ENCODE measurements around the gene SFXN4.

Gene SFXN4

GRCh38 chr10:119165171-119166117, at the start of gene SFXN4:
Gene SFXN4 (minus strand): TSS chr10:119165714. CDS start chr10:119165647, 67 bp downstream.
- DNase-seq, result peak; percentile 80

- no peak for DNase-seq
Measured at GRCh38 chr10:119211625-119212441, 46.3 kb upstream of the SFXN4 start.

DNA sequence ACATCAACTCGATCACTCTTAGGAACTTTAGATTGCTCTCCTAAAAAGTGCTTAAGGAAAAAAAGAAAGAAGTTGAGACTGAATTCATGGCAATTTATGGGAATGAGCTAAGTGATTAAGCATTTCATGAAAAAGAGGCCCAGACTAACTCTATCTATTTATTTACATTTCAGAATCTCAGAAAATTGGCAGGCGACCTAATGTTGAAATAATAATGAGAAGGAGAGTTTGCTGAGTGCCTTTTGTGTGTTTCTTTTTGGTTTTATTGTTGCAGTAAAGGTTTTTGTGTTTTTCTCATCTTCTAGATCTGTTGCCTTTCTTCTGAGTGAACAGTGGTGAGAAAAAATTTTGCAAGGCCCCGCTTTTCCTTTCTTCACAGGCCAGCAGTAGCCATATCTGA, 45.7 kb upstream of the SFXN4 start:
- no peak for DNase-seq

GRCh38 chr10:119210633-119211032, 45.1 kb upstream of the SFXN4 start:
- no peak for DNase-seq

DNA sequence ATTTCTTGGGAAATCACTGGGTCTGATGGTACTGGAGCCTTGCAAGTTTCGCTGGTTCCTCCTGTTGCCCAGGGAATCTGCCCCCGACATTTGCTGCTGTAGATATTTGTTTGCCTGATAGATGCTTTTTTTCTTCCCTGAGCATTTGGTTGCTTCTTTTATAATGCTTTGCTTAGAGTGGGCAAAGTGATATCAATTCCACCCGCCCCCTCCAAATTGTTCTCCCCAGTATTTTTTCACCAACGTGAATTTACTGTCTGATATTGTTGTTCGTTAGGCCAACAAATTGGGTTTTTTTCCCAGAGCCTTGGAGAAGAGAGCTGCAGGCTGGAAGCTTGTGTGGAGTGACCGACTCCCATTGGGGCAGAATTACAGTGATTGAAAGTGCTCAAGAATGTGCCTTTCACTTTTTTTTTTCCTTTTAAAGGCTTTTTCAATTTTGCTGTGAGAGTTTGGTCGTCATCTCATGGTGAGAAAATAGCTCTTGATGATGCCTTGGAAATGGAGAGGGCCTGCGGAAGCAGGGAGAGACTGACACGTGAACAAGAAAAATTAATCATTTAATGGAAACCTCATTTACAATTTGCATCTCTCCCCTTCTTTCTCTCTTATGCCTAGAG, 44.3 kb upstream of the SFXN4 start:
- DNase-seq, result no peak

GRCh38 chr10:119209035-119209735, 43.7 kb upstream of the SFXN4 start:
- peak; percentile 33 for DNase-seq

GRCh38 chr10:119208553-119208940, 43.0 kb upstream of the SFXN4 start:
- no peak for DNase-seq

DNA sequence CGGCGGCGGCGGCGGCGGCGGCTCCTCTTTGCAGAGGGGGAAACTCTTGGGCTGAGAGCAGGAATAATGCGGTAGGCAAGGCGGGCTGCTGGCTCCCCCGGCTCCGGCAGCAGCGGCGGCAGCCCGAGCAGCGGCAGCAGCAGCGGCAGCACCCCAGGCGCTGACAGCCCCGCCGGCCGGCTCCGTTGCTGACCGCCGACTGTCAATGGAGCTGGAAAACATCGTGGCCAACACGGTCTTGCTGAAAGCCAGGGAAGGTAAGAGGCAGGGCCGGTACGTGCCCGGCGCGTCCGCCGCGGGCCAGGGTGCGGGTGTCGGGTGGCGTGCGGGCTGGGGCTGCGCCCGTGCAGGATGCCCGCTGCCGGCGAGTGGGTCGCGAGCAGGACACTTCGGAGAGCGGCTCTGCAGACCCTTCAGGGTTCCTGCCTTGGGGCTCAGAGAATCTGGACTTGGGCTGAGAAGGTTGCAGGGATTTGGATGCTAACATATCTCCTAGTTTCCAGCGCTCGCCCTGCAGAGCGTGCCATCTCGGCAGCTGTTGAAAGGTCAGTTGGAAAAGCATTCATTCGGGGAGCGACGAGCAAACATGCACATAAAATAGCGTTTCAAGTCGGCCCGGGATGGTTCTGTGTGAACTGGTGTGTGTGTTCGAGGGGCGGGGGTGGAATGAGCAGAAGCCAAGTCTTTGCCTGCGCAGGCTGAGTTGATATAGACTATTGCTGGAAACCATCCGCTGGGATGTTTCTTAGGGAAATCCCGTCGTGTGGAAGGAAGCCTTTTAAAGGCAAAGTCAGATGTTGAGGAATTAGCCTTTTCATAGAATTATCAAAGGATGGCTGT, 42.4 kb upstream of the SFXN4 start:
- DNase-seq, result no peak

DNA sequence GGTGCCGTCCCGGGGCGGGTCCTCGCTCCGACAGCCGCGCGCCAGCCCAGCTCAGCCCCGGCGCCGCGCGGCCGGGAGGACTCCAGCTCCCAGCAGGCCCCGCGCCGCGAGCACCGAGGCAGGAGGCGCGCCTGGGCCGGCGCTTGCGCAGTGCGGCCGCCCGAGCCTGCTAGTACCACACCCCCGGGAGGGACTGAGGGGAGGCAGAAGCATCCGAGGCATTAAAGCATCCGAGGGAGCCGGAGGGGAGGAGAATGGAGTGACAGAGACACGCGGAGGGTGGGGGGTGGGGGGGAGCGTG, 41.8 kb upstream of the SFXN4 start, which contains the start of gene GRK5:
Gene GRK5, plus strand, starts transcription at position 206 of the 301 bp plus-strand sequence. CDS start 347 bp downstream, outside the sequence.
- DNase-seq, result peak; percentile 93

- peak; percentile 71 for DNase-seq
Measured at GRCh38 chr10:119206603-119207365, 41.3 kb upstream of the SFXN4 start.

DNA sequence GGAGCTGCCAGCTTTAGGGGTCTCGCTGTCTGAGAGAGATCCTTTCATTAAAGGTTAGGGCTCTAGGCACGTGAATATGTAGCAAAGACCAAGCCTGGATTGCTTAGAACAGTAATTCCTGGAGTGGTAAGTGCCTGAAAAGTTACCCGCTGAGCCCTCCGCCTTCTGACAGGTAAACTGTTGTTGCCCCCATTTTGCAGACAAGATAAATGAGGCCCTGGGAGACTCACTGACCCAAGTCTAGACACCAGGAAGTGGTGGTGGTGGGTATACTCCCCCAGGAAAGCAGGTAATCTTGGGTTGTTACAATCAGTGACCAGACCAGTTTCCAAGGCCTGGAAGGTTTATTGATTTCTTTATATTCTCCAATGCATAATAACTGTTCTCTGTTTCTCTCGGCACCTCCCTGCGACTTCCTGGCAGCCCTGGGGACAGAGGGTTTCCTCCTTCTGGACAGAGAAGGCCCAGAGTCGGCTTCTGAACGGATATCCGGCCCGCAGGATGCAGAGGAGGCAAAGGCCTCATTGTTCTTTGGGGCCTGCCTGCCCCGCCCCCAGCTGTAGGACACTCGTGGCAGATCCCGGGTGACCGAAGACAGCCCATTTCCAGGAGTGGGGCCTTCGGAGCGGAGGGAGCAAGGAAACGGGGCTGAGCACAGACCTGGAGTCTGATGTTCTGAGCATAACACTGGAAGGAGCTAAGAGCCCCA, 40.5 kb upstream of the SFXN4 start:
- peak; percentile 78 for DNase-seq

GRCh38 chr10:119203006-119203405, 37.5 kb upstream of the SFXN4 start:
- DNase-seq, result no peak

DNA sequence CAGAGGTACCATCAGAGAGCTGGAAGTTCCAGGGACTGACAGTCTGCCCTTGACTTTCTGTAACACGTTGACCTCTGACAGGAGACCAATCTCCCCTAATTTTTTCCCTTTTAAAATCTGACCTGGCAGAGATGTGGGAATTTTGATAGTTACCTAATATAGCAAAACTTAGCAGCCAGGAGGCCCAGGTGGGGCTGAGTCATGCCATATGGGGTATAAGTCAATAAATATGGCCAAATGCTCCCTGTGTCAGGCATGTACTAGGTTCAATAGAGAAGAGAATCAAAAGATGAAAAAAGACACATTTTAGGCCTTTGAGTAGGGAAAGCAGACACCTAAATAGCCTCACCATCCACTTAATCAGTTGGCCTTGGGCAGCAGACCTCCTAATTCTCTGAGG, 35.7 kb upstream of the SFXN4 start:
- DNase-seq, result no peak

DNA sequence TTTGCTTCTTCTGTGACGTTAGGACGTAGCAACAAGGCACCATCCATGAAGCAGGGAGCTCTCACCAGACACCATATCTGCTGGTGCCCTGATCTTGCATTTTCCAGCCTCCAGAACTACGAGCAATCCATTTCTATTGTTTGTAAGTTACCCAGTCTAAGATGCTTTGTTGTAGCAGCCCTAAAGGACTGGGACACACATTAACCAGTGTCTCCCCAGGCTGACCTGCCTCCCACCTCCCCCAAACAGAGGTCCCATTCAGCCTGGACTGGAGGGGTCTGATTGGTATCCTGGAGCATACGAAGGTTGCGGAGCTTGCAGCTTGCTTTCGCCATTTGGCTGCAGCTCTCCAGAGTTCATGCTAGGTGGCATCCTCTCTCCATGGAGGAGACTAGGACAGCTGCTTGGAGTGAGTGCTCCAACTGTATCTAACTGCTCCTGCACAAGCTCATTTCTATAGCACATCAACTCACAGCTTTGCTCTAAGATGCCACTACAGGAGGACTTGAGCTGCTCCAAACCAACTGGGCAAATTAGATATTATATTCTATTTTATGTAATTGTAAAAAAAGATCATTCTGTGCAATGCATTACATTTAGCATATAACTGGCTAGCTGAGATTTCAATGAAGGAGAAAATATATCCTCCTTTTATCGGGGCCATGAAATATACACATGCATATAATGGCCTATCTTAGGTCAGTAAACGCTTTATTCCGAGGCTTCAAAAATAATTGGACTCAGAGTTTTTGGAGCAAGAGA, 33.9 kb upstream of the SFXN4 start:
- peak; percentile 74 for DNase-seq

DNA sequence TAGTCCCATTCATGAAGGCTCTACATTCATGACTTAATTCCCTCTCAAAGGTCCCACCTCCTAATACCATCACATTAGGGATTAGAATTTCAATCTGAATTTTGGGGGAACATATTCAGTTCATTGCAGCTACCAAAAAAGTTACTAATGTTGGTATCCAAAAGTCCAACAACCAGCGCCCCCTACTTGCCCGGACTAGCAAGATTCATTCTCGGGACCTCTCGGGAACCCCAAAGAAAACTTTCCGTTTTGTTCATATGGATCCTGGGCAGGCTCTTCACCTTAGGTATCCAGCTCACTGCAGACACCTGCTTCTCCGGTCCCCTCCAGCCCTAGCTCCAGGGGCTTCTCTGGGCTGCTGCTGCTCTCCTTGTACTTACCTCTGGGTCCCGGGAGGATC, 32.9 kb upstream of the SFXN4 start:
- peak; percentile 60 for DNase-seq

DNA sequence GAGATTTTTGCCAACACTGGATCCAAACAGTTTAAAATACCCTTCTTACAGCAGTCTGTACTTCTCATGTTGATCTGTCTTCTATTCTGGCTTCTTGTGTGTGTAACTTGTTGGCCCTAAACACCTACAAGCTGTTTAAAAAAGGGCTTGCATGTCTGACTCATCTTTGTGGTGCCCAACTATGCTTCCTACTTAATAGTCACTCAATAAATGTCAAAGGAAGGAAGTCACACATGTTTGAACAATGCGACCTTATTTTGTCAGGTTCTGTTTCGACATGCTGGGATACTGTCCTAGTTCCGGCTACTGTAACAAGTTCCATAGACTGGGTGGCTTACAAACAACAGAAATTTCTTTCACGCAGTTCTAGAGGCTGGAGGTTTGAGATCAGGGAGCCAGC, 32.4 kb upstream of the SFXN4 start:
- no peak for DNase-seq

GRCh38 chr10:119191881-119192280, 26.4 kb upstream of the SFXN4 start:
- DNase-seq, result no peak

DNA sequence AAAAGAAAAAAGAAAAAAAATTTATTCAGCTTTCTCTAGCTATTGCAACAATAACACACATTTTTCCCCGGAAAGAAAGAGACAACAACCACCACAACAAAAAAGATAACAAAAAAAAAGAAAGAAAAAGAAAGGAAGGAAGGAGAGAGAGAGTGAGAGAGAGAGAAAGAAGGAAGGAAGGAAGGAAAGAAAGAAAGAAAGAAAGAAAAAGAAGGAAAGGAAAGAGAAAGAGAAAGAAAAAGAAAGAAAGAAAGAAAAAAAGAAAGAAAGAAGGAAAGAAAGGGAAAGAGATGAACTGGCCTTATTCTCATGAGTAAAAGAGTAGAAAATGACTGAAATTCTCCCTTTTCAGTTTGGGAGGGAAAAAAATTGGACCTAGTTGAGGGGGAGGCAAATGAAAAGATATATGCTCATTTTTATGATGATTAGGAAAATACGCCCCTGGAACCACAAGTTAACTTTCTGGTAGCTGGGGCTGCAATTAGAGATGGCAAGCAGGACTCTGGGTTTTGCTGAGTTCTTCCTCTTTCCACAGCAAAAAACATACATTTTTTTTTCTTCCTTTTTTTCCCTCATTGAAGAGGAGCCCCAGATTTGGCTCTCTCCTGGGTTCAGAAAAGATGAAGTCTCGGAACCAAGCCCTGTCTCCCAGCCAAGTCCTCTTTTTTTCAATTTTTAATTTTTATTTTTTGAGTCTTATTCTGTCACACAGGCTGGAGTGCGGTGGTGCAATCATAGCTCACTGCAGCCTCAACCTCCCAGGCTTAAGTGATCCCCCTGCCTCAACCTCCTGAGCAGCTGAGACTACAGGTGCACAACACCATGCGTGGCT, 25.7 kb upstream of the SFXN4 start:
- no peak for DNase-seq

GRCh38 chr10:119190353-119190752, 24.8 kb upstream of the SFXN4 start:
- no peak for DNase-seq
